ENCODE results near the gene SELENON. TPM values are rescaled to one million over a fixed set of nuclear protein-coding genes. Genes with fewer than 3 reads are reported as not detected.

Gene SELENON
- total and polyA plus RNA-seq, 2 of the 8 experiments (the other 6 are each of a cell fraction or from before 2014, with no cell fraction given), result 43.0 to 77.6 TPM

DNA sequence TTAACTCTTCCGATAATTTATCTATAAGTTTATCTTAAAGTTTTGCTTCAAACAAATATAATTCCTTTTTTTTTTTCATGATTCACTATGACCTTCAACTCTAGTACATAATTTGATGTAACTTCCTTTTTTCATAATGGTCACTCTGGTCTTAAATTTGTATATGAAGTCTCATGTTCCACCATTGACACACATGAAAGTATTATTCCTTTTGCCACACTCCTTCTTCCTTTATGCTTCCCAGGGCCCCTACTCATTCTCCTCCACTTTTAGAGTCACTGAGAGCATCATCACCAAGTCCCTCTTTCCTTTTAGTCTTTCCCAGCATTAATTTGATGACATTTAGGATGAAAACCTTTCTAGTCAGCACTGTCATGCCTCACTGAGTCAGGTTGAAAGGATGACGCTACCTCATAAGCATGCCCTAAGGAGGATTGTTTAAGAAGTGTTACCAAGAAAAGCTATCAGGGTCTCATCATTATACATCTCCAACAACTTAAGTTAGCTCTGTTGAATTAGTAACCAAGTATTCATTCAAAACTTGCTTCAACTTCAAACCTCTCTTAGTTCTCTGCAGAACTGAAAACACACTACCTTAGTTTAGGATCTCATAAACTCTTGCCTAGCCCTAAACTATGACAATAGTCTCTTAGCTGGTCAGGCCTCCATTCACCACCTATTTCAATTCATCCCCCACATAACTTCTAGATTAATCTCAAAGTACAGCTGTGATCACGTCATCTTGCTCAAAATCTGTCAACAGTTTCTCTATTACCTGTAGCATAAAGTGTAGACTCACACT is 44.7 kb downstream of the SELENON start:
- Histone ChIP-seq H2AFZ (ENCODE audit: low read length) (no peak overlapping the region), H3K27ac (ENCODE audit: low read depth, low read length) (no peak overlapping the region), H3K36me3 (ENCODE audit: control insufficient read depth in 2 of 4, insufficient read depth in 4 of 4, low read length in 3 of 4) (no peaks in the 10 kb centered on the region), H3K9ac (replicated peaks in 1 of 4; ENCODE audit: extremely low read depth in 1 of 4, low read depth in 3 of 4, low read length in 3 of 4) (no peak overlapping the region), H2BK20ac (ENCODE audit: low read length) (no peak overlapping the region), H3K23me2 (ENCODE audit: low read depth, low read length) (no peaks in the 10 kb centered on the region), H2BK120ac (replicated peaks; ENCODE audit: low read depth, low read length) (no peak overlapping the region), H4K8ac (ENCODE audit: extremely low read depth, insufficient read depth, low read length) (no peak overlapping the region), H3K27me3 (replicated peaks in 1 of 4; ENCODE audit: control insufficient read depth in 3 of 4, extremely low read depth in 1 of 4, insufficient read depth in 3 of 4, low read length in 3 of 4) (no peaks in the 10 kb centered on the region), H3K79me1 (ENCODE audit: low read depth, low read length) (peaks cover 3% of the 10 kb centered on the region), H2BK12ac (ENCODE audit: low read depth, low read length) (no peak overlapping the region), H3K14ac (ENCODE audit: insufficient read length) (no peak overlapping the region), H3K23ac (ENCODE audit: insufficient read length) (no peak overlapping the region), H3K4me1 (replicated peaks in 1 of 4; ENCODE audit: control insufficient read depth in 3 of 4, insufficient read depth in 4 of 4, low read length in 3 of 4) (peaks cover 0 to 3% (median under 1%) of the 10 kb centered on the region in 4 experiments; a peak in 2 of 7 replicates), H3K9me3 (ENCODE audit: insufficient read depth in 2 of 2, low read depth in 1 of 2, low read length in 1 of 2) (no peaks in the 10 kb centered on the region), H4K20me1 (replicated peaks in 1 of 2; ENCODE audit: control insufficient read depth in 1 of 2, insufficient read depth in 2 of 2, low read length in 2 of 2) (peaks cover 0 to 4% of the 10 kb centered on the region in 2 experiments), H4K5ac (ENCODE audit: insufficient read length, low read depth, low read length) (no peak overlapping the region), H4K91ac (replicated peaks; ENCODE audit: insufficient read length, low read length) (no peak overlapping the region), H3K79me2 (ENCODE audit: control insufficient read depth in 1 of 2, insufficient read depth in 2 of 2, low read length in 2 of 2) (peaks cover 0 to 75% of the 10 kb centered on the region in 2 experiments; a peak in 3 of 4 replicates), H2AK5ac (ENCODE audit: low read depth, low read length) (no peak overlapping the region), H3K4me2 (ENCODE audit: insufficient read depth in 1 of 2, low read depth in 2 of 2, low read length in 2 of 2) (no peak overlapping the region), H3K18ac (ENCODE audit: extremely low read depth, low read length) (no peak overlapping the region), H3K56ac (replicated peaks; ENCODE audit: insufficient read length, low read depth, low read length) (no peak overlapping the region), H2BK15ac (ENCODE audit: low read length) (no peak overlapping the region), H3K4me3 (ENCODE audit: extremely low read depth in 1 of 4, insufficient read depth in 2 of 4, low read depth in 3 of 4, low read length in 4 of 4) (no peak overlapping the region), H2BK5ac (ENCODE audit: low read depth, low read length) (no peak overlapping the region), H3K4ac (replicated peaks; ENCODE audit: insufficient read length, low read depth, low read length) (no peak overlapping the region)
- 94 to 100% methylated on average over 1 to 3 of the region's 3 CpGs for WGBS, 2 experiments (ENCODE audit: extremely low coverage in 1 of 2, insufficient coverage in 1 of 2, insufficient read length in 1 of 2, insufficient replicate concordance in 2 of 2, low coverage in 1 of 2, low lambda C conversion rate in 2 of 2, missing lambda C conversion rate in 1 of 2)
- CTCF ChIA-PET (ENCODE audit: partially characterized antibody), result interaction anchor here (0.6 to 1.9 kb wide), 8 partner anchors 10 to 431 kb away, joined by 3 to 7 read pairs (median 3); no protein-coding TSS in a partner anchor
- POLR2A ChIA-PET (ENCODE audit: partially characterized antibody), result interaction anchor here (0.5 to 2.7 kb wide), 6 partner anchors 11 to 100 kb away, joined by 3 to 11 read pairs (median 6); partner anchors contain the start of gene MTFR1L
- DNase-seq (ENCODE audit: low read depth in 1 of 2, low spot score in 2 of 2) (no peak), FAIRE-seq (no peak)
- TF ChIP-seq RAD21 (IDR thresholded peaks at IDR 0.05 in 1 of 2, conservative IDR thresholded peaks at IDR 0.05 in 1 of 2; ENCODE audit: low read depth in 2 of 2, low read length in 2 of 2) (no peak), TCF12 (IDR thresholded peaks at IDR 0.05; ENCODE audit: low read depth, low read length) (no peak), RFX5 (IDR thresholded peaks at IDR 0.05; ENCODE audit: borderline replicate concordance, low read depth, low read length) (no peak), NRF1 (IDR thresholded peaks at IDR 0.05; ENCODE audit: low read depth, low read length) (no peak), SUZ12 (IDR thresholded peaks at IDR 0.05; ENCODE audit: low read length) (no peak), JUN (IDR thresholded peaks at IDR 0.05; ENCODE audit: low read depth, low read length) (no peak), TBP (IDR thresholded peaks at IDR 0.05; ENCODE audit: low read depth, low read length) (no peak), EGR1 (IDR thresholded peaks at IDR 0.05; ENCODE audit: borderline replicate concordance, low read depth, low read length) (no peak), FOSL1 (IDR thresholded peaks at IDR 0.05; ENCODE audit: insufficient read depth, low read depth, low read length) (no peak), HDAC6 (IDR thresholded peaks at IDR 0.05; ENCODE audit: low read depth, low read length) (no peak), HDAC2 (IDR thresholded peaks at IDR 0.05; ENCODE audit: borderline replicate concordance in 1 of 2, low read depth in 2 of 2, low read length in 2 of 2) (no peak)

Data from H1 (cell line).